ENCODE results near the gene RAP1GAP.
"Not testable (repeated sequence)": the region's sequence is repeated elsewhere in the genome, so short reads cannot be mapped to it uniquely, and the experiment has no call there.

DNA sequence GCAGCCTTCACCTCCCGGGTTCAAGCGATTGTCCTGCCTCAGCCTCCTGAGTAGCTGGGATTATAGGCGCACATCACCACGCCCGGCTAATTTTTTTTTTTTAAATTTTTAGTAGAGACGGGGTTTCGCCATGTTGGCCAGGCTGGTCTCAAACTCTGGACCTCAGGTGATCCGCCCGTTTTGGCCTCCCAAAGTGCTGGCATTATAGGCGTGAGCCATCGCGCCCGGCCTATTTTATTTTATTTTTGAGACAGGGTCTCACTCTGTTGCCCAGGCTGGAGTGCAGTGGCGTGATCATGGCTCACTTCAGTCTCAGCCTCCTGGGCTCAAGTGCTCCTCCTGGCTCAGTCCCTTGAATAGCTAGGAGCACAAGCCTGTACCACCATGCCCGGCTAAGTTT, 102.8 kb downstream of the RAP1GAP start:
- not testable (repeated sequence) for TF ChIP-seq MXI1 (conservative IDR thresholded peaks at IDR 0.05; ENCODE audit: poor library complexity, severe bottlenecking); POLR2AphosphoS5 (IDR thresholded peaks at IDR 0.05); TAF1 (IDR thresholded peaks at IDR 0.05; ENCODE audit: low read depth); SMC3 (conservative IDR thresholded peaks at IDR 0.05; ENCODE audit: poor library complexity); RAD21 (conservative IDR thresholded peaks at IDR 0.05); EP300 (conservative IDR thresholded peaks at IDR 0.05; ENCODE audit: poor library complexity, severe bottlenecking); EZH2 (IDR thresholded peaks at IDR 0.05; ENCODE audit: borderline replicate concordance, insufficient read depth, low read length, poor library complexity, severe bottlenecking)
- TF ChIP-seq, protein P1, sequence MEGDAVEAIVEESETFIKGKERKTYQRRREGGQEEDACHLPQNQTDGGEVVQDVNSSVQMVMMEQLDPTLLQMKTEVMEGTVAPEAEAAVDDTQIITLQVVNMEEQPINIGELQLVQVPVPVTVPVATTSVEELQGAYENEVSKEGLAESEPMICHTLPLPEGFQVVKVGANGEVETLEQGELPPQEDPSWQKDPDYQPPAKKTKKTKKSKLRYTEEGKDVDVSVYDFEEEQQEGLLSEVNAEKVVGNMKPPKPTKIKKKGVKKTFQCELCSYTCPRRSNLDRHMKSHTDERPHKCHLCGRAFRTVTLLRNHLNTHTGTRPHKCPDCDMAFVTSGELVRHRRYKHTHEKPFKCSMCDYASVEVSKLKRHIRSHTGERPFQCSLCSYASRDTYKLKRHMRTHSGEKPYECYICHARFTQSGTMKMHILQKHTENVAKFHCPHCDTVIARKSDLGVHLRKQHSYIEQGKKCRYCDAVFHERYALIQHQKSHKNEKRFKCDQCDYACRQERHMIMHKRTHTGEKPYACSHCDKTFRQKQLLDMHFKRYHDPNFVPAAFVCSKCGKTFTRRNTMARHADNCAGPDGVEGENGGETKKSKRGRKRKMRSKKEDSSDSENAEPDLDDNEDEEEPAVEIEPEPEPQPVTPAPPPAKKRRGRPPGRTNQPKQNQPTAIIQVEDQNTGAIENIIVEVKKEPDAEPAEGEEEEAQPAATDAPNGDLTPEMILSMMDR (IDR thresholded peaks at IDR 0.05; ENCODE audit: poor library complexity, severe bottlenecking): not testable (repeated sequence)
- TF ChIP-seq, protein P2, sequence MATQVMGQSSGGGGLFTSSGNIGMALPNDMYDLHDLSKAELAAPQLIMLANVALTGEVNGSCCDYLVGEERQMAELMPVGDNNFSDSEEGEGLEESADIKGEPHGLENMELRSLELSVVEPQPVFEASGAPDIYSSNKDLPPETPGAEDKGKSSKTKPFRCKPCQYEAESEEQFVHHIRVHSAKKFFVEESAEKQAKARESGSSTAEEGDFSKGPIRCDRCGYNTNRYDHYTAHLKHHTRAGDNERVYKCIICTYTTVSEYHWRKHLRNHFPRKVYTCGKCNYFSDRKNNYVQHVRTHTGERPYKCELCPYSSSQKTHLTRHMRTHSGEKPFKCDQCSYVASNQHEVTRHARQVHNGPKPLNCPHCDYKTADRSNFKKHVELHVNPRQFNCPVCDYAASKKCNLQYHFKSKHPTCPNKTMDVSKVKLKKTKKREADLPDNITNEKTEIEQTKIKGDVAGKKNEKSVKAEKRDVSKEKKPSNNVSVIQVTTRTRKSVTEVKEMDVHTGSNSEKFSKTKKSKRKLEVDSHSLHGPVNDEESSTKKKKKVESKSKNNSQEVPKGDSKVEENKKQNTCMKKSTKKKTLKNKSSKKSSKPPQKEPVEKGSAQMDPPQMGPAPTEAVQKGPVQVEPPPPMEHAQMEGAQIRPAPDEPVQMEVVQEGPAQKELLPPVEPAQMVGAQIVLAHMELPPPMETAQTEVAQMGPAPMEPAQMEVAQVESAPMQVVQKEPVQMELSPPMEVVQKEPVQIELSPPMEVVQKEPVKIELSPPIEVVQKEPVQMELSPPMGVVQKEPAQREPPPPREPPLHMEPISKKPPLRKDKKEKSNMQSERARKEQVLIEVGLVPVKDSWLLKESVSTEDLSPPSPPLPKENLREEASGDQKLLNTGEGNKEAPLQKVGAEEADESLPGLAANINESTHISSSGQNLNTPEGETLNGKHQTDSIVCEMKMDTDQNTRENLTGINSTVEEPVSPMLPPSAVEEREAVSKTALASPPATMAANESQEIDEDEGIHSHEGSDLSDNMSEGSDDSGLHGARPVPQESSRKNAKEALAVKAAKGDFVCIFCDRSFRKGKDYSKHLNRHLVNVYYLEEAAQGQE (IDR thresholded peaks at IDR 0.05; ENCODE audit: borderline replicate concordance): not testable (repeated sequence)

All from neural cell (in vitro differentiated cells).